GM12873 (cell line): ENCODE results near the gene RALGAPA2.
A peak's percentile ranks its signal among the peaks of the same experiment; 100 is the strongest.

Experiments used
- CTCF ChIP-seq: IDR thresholded peaks from 2 replicates; pipeline ENCODE4 v1.5.1; 2012; ENCODE audit warnings: low read depth, mild to moderate bottlenecking, moderate library complexity, low read length, control low read depth; ENCODE audit not compliant: insufficient read depth; ENCODE audit errors: missing control alignments

Gene RALGAPA2

GRCh38 chr20:20680991-20681508 is 31.4 kb downstream of the RALGAPA2 start:
- no peak for TF ChIP-seq CTCF

GRCh38 chr20:20679316-20679715 is 33.1 kb downstream of the RALGAPA2 start:
- no peak for TF ChIP-seq CTCF

DNA sequence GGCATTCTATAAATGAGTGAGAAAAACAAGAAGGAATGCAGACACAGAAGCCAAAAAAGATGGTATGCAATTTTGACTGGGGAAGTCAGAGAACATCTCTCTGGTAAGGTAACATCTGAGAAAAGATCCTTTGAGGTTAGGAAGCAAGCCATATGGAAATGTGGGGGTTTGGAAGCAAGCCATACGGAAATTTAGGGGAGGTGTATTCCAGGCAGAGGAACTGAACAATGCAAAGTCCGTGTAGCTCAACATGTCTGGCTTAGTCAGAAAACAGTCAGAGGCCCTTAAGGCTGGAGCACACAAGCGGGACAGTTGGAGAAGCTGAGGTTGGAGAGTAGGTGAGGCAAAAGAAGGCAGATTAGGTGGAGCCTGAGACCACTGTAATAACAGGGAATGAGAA is 35.3 kb downstream of the RALGAPA2 start:
- TF ChIP-seq CTCF, result no peak

- TF ChIP-seq CTCF, result no peak
Measured at GRCh38 chr20:20668639-20669038, 43.8 kb downstream of the RALGAPA2 start.

GRCh38 chr20:20666359-20666758 is 46.1 kb downstream of the RALGAPA2 start:
- TF ChIP-seq CTCF, result no peak

DNA sequence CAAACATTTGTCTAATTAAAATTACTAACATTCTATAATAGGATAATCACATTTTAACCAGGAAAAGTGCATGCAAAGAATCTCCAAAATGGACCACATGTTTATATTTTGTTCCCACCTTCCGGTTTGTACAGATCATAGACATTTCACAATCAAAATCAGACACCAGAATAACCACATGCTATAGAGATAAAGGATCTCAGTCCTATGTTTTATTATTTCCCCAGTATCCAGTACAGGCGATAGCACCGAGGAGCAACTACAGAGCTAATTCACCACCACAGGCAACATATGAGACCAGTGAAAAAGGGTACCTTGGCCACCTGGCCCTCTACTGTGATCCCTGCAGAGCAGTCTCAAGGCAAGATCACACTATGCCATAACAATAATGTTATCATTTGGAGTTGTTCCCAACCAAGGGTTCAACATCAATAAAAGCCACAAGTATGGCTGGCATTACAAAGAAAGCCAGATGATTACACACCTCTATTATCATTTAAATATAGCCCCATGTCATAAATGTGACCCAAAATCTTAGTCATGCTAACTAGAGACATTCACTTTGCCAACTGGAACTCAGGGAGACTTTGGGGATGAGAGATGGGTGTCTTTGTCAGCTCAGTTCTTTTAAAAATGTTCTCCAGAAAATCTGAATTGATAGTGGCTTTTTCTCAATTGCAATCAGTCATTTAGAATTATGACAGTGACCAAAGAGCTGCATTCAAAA is 46.7 kb downstream of the RALGAPA2 start:
- TF ChIP-seq CTCF, result no peak

- TF ChIP-seq CTCF, result peak; percentile 75
Measured at GRCh38 chr20:20664795-20665589, 47.5 kb downstream of the RALGAPA2 start.
